Breast epithelium (tissue), 4 donors: ENCODE data around the gene HIC1. TPM values are rescaled to one million over a fixed set of nuclear protein-coding genes. Genes with fewer than 3 reads are reported as not detected.

Source experiments
- DNase-seq, 2 donors: peaks; one replicate each; pipeline ENCODE4 v3.0.0-alpha.2; 2019; ENCODE audit warnings: low spot score in 2 of 2
- H3K27ac ChIP-seq, 2 donors: fragments of 200-600 bp; sonication (generic) in 1 of 2; one replicate each; pipeline ENCODE4 v1.5.1; 2016 to 2019; ENCODE audit warnings: mild to moderate bottlenecking in 1 of 2
- H3K27me3 ChIP-seq, 2 donors: fragments of 200-600 bp; sonication (generic) in 1 of 2; one replicate each; pipeline versions ENCODE4 v1.5.1 to v1.6.0; 2017 to 2019; ENCODE audit warnings: control low read depth in 1 of 2, mild to moderate bottlenecking in 1 of 2
- H3K36me3 ChIP-seq: fragments of 200-600 bp; one replicate; pipeline ENCODE4 v1.5.1; 2019
- H3K4me1 ChIP-seq, 2 donors: fragments of 200-600 bp; sonication (generic); one replicate each; pipeline ENCODE4 v1.5.1; 2016 to 2019; ENCODE audit warnings: control low read depth in 1 of 2
- H3K4me3 ChIP-seq, 3 donors: fragments of 200-600 bp; sonication (generic); 1 replicate in 2 of 3; 2 replicates in 1 of 3; pipeline ENCODE4 v1.5.1; 2016 to 2019; ENCODE audit warnings: mild to moderate bottlenecking in 3 of 3, moderate library complexity in 2 of 3
- H3K9me3 ChIP-seq, 2 donors: fragments of 200-600 bp; sonication (generic) in 1 of 2; one replicate each; pipeline ENCODE4 v1.5.1; 2016 to 2019; ENCODE audit warnings: control low read depth in 1 of 2
- CTCF ChIP-seq, 3 donors: fragments of 450-650 bp; IDR thresholded peaks; one replicate each; pipeline ENCODE4 v1.5.1; 2016 to 2017; ENCODE audit warnings: antibody characterized with exemption in 3 of 3, mild to moderate bottlenecking in 3 of 3, moderate library complexity in 3 of 3
- POLR2A ChIP-seq: fragments of 450-650 bp; IDR thresholded peaks from one replicate; pipeline ENCODE4 v1.6.1; 2016; ENCODE audit warnings: antibody characterized with exemption, mild to moderate bottlenecking, moderate library complexity
- POLR2AphosphoS5 ChIP-seq, 3 donors: sonication (generic); formaldehyde crosslinking; IDR thresholded peaks; one replicate each; pipeline ENCODE4 v1.6.1; 2017; ENCODE audit warnings: antibody characterized with exemption in 3 of 3
- intact Hi-C: fragments of 100-400 bp; cut with DNase I; formaldehyde crosslinking; loops from one replicate; pipeline ENCODE4 v1.15.1; 2023; ENCODE audit warnings: low total_unique reads
- total RNA-seq, 3 donors: library from RNA; depleted of rRNA; stranded (reverse); fragments of >200 nt; gene quantifications; one replicate each; pipeline ENCODE4 v1.1.0, GENCODE V29; 2016

Gene HIC1
- total RNA-seq, 3 donors from 2014 or later, result 12.6 to 16.4 (median 12.7) TPM

- intact Hi-C loops, result no loop called here
- H3K9me3 ChIP-seq, result no peaks in the 10 kb centered on the region
- no peak for DNase-seq
- no peak overlapping the region for H3K4me3 ChIP-seq
- H3K27ac ChIP-seq, result peak overlapping the region; percentile 61 to 83
- H3K27me3 ChIP-seq, result no peaks in the 10 kb centered on the region
- TF ChIP-seq POLR2A, result no peak
- TF ChIP-seq CTCF (IDR thresholded peaks at IDR 0.05), result no peak
- no peak for TF ChIP-seq POLR2AphosphoS5 (IDR thresholded peaks at IDR 0.05)
- no peaks in the 10 kb centered on the region for H3K36me3 ChIP-seq
- peaks cover 11 to 12% of the 10 kb centered on the region in 2 donors for H3K4me1 ChIP-seq
These were observed 15.5 kb downstream of the HIC1 start for GRCh38 chr17:2070241-2071023.

GRCh38 chr17:2071024-2071385, 16.1 kb downstream of the HIC1 start:
- intact Hi-C loops, result no loop called here
- TF ChIP-seq POLR2AphosphoS5 (IDR thresholded peaks at IDR 0.05), result no peak
- no peak for TF ChIP-seq POLR2A
- TF ChIP-seq CTCF (IDR thresholded peaks at IDR 0.05), result no peak
- H3K4me1 ChIP-seq, result peaks cover 11 to 12% of the 10 kb centered on the region in 2 donors
- H3K27me3 ChIP-seq, result no peaks in the 10 kb centered on the region
- no peak for DNase-seq
- no peaks in the 10 kb centered on the region for H3K9me3 ChIP-seq
- peak overlapping the region; percentile 61 to 83 for H3K27ac ChIP-seq
- H3K4me3 ChIP-seq, result no peak overlapping the region
- H3K36me3 ChIP-seq, result no peaks in the 10 kb centered on the region

GRCh38 chr17:2071455-2072281, 16.8 kb downstream of the HIC1 start:
- Histone ChIP-seq H3K36me3 (no peaks in the 10 kb centered on the region), H3K27ac (peak overlapping the region; percentile 61 to 83), H3K27me3 (no peaks in the 10 kb centered on the region), H3K9me3 (no peaks in the 10 kb centered on the region), H3K4me1 (peaks cover 11 to 12% of the 10 kb centered on the region in 2 donors), H3K4me3 (no peak overlapping the region)
- no peak for DNase-seq
- intact Hi-C loops, result no loop called here
- TF ChIP-seq CTCF (IDR thresholded peaks at IDR 0.05) (no peak), POLR2AphosphoS5 (IDR thresholded peaks at IDR 0.05) (peak in 1 of 3 donors; percentile 61)

- TF ChIP-seq POLR2A (no peak), CTCF (IDR thresholded peaks at IDR 0.05) (no peak), POLR2AphosphoS5 (IDR thresholded peaks at IDR 0.05) (no peak)
- Histone ChIP-seq H3K36me3 (no peaks in the 10 kb centered on the region), H3K9me3 (no peaks in the 10 kb centered on the region), H3K27ac (peak overlapping the region; percentile 70 to 92), H3K27me3 (no peaks in the 10 kb centered on the region), H3K4me1 (no peaks in the 10 kb centered on the region), H3K4me3 (no peak overlapping the region)
- no peak for DNase-seq
- intact Hi-C loops, result no loop called here
These were observed 20.0 kb downstream of the HIC1 start for GRCh38 chr17:2074919-2075318.
